ENCODE measurements around the gene PRKD1.
"Not testable (repeated sequence)": the region's sequence is repeated elsewhere in the genome, so short reads cannot be mapped to it uniquely, and the experiment has no call there.

PRKD1 gene

GRCh38 chr14:29745863-29746262 lies 181.8 kb downstream of the PRKD1 start:
- DNase-seq (ENCODE audit: low read depth in 1 of 2, low spot score in 1 of 2): no peak

GRCh38 chr14:29743531-29743930 lies 184.1 kb downstream of the PRKD1 start:
- DNase-seq (ENCODE audit: low read depth in 1 of 2, low spot score in 1 of 2): no peak

- DNase-seq (ENCODE audit: low read depth in 1 of 2, low spot score in 1 of 2): no peak
Measured at GRCh38 chr14:29741909-29742401, 185.7 kb downstream of the PRKD1 start.

GRCh38 chr14:29740491-29740890 lies 187.2 kb downstream of the PRKD1 start:
- no peak for DNase-seq (ENCODE audit: low read depth in 1 of 2, low spot score in 1 of 2)

GRCh38 chr14:29738950-29739349 lies 188.7 kb downstream of the PRKD1 start:
- DNase-seq (ENCODE audit: low read depth in 1 of 2, low spot score in 1 of 2): no peak

GRCh38 chr14:29738056-29738455 lies 189.6 kb downstream of the PRKD1 start:
- no peak for DNase-seq (ENCODE audit: low read depth in 1 of 2, low spot score in 1 of 2)

GRCh38 chr14:29735459-29735858 lies 192.2 kb downstream of the PRKD1 start:
- no peak for DNase-seq (ENCODE audit: low read depth in 1 of 2, low spot score in 1 of 2)

GRCh38 chr14:29734732-29735131 lies 192.9 kb downstream of the PRKD1 start:
- DNase-seq (ENCODE audit: low read depth in 1 of 2, low spot score in 1 of 2): no peak

GRCh38 chr14:29726560-29727331 lies 200.9 kb downstream of the PRKD1 start:
- not testable (repeated sequence) for DNase-seq (ENCODE audit: low read depth in 1 of 2, low spot score in 1 of 2)

- DNase-seq (ENCODE audit: low read depth in 1 of 2, low spot score in 1 of 2): no peak
Measured at GRCh38 chr14:29724991-29725390, 202.7 kb downstream of the PRKD1 start.

- DNase-seq (ENCODE audit: low read depth in 1 of 2, low spot score in 1 of 2): no peak
Measured at GRCh38 chr14:29722831-29723230, 204.8 kb downstream of the PRKD1 start.

GRCh38 chr14:29721586-29721985 lies 206.1 kb downstream of the PRKD1 start:
- DNase-seq (ENCODE audit: low read depth in 1 of 2, low spot score in 1 of 2): no peak

- no peak for DNase-seq (ENCODE audit: low read depth in 1 of 2, low spot score in 1 of 2)
Measured at GRCh38 chr14:29717901-29718300, 209.7 kb downstream of the PRKD1 start.

- DNase-seq (ENCODE audit: low read depth in 1 of 2, low spot score in 1 of 2): no peak
Measured at GRCh38 chr14:29716150-29716549, 211.5 kb downstream of the PRKD1 start.

GRCh38 chr14:29712601-29713000 lies 215.0 kb downstream of the PRKD1 start:
- no peak for DNase-seq (ENCODE audit: low read depth in 1 of 2, low spot score in 1 of 2)

GRCh38 chr14:29710015-29710414 lies 217.6 kb downstream of the PRKD1 start:
- DNase-seq (ENCODE audit: low read depth in 1 of 2, low spot score in 1 of 2): no peak

- DNase-seq (ENCODE audit: low read depth in 1 of 2, low spot score in 1 of 2): no peak
Measured at GRCh38 chr14:29709490-29709889, 218.2 kb downstream of the PRKD1 start.

GRCh38 chr14:29706700-29707099 lies 220.9 kb downstream of the PRKD1 start:
- no peak for DNase-seq (ENCODE audit: low read depth in 1 of 2, low spot score in 1 of 2)

GRCh38 chr14:29705801-29706200 lies 221.8 kb downstream of the PRKD1 start:
- DNase-seq (ENCODE audit: low read depth in 1 of 2, low spot score in 1 of 2): no peak

GRCh38 chr14:29689597-29689996 lies 238.1 kb downstream of the PRKD1 start:
- DNase-seq (ENCODE audit: low read depth in 1 of 2, low spot score in 1 of 2): not testable (repeated sequence)

- DNase-seq (ENCODE audit: low read depth in 1 of 2, low spot score in 1 of 2): no peak
Measured at GRCh38 chr14:29687866-29688265, 239.8 kb downstream of the PRKD1 start.

- no peak for DNase-seq (ENCODE audit: low read depth in 1 of 2, low spot score in 1 of 2)
Measured at GRCh38 chr14:29687071-29687765, 240.4 kb downstream of the PRKD1 start.

Data from activated T-helper 1 cell treated with anti-CD3 and anti-CD28 coated beads, Interleukin-2, amount 50 U/mL, for 16 hours (primary cell).